Mammary epithelial cell (primary cell): ENCODE measurements around the gene ABCC3.

Experiments
- CTCF ChIP-seq, 2 donors: IDR thresholded peaks in 1 of 2; conservative IDR thresholded peaks in 1 of 2; 2 replicates each; pipeline ENCODE4 v1.5.1; 2011 to 2012; ENCODE audit warnings: inconsistent platforms in 2 of 2, low read length in 2 of 2, mild to moderate bottlenecking in 2 of 2, control low read depth in 1 of 2, low read depth in 1 of 2; ENCODE audit not compliant: insufficient read depth in 1 of 2; ENCODE audit errors: extremely low read depth in 1 of 2
- EZH2 ChIP-seq: IDR thresholded peaks from 2 replicates; pipeline ENCODE4 v1.6.1; 2012; ENCODE audit warnings: low read length, inconsistent platforms, borderline replicate concordance

GRCh38 chr17:50608700-50609379 is 25.8 kb upstream of the ABCC3 start:
- TF ChIP-seq EZH2: no peak
- TF ChIP-seq CTCF (conservative IDR thresholded peaks at IDR 0.05 in 1 of 2, IDR thresholded peaks at IDR 0.05 in 1 of 2; ENCODE audit: extremely low read depth in 1 of 2, insufficient read depth in 1 of 2, low read depth in 1 of 2, low read length in 2 of 2): no peak
